Stimulated activated CD4-positive, alpha-beta T cell treated with anti-CD3 and anti-CD28 coated beads, Interleukin-2, amount 100 ng/mL, for 24 hours (primary cell): ENCODE data around the gene RIMBP2.
"Not testable (repeated sequence)": the region's sequence is repeated elsewhere in the genome, so short reads cannot be mapped to it uniquely, and the experiment has no call there.

Source experiments
- DNase-seq, 2 donors: peaks; one replicate each; pipeline ENCODE4 v3.0.0-alpha.2; 2020

RIMBP2 gene

GRCh38 chr12:130705178-130705822 is 10.8 kb downstream of the RIMBP2 start:
- no peak for DNase-seq

- no peak for DNase-seq
Observed at GRCh38 chr12:130704606-130705005, 11.5 kb downstream of the RIMBP2 start.

- no peak for DNase-seq
Observed at GRCh38 chr12:130703733-130704375, 12.2 kb downstream of the RIMBP2 start.

- no peak for DNase-seq
Observed at GRCh38 chr12:130702966-130703732, 12.9 kb downstream of the RIMBP2 start.

GRCh38 chr12:130701402-130701744 is 14.7 kb downstream of the RIMBP2 start:
- no peak for DNase-seq

GRCh38 chr12:130700492-130701401 is 15.4 kb downstream of the RIMBP2 start:
- DNase-seq, result no peak

- DNase-seq, result no peak
Observed at GRCh38 chr12:130698106-130698505, 18.0 kb downstream of the RIMBP2 start.

- no peak for DNase-seq
Observed at GRCh38 chr12:130696379-130697100, 19.6 kb downstream of the RIMBP2 start.

- no peak for DNase-seq
Observed at GRCh38 chr12:130695061-130695460, 21.0 kb downstream of the RIMBP2 start.

- no peak for DNase-seq
Observed at GRCh38 chr12:130689408-130690405, 26.4 kb downstream of the RIMBP2 start.

GRCh38 chr12:130688999-130689398 is 27.1 kb downstream of the RIMBP2 start:
- DNase-seq, result not testable (repeated sequence)

- DNase-seq, result no peak
Observed at GRCh38 chr12:130687796-130688778, 28.0 kb downstream of the RIMBP2 start.

- DNase-seq, result no peak
Observed at GRCh38 chr12:130687190-130687589, 28.9 kb downstream of the RIMBP2 start.

- no peak for DNase-seq
Observed at GRCh38 chr12:130686511-130686991, 29.5 kb downstream of the RIMBP2 start.

- no peak for DNase-seq
Observed at GRCh38 chr12:130685850-130686249, 30.2 kb downstream of the RIMBP2 start.

- DNase-seq, result no peak
Observed at GRCh38 chr12:130685250-130685787, 30.8 kb downstream of the RIMBP2 start.

- DNase-seq, result no peak
Observed at GRCh38 chr12:130683811-130684210, 32.3 kb downstream of the RIMBP2 start.

GRCh38 chr12:130683080-130683479 is 33.0 kb downstream of the RIMBP2 start:
- DNase-seq, result no peak

- no peak for DNase-seq
Observed at GRCh38 chr12:130680451-130680990, 35.6 kb downstream of the RIMBP2 start.
